GM12865 (cell line): ENCODE measurements around the gene GBA2.

Experiments
- DNase-seq: peaks from one replicate; pipeline ENCODE4 v3.0.0; 2010; ENCODE audit warnings: low read depth
- H3K4me3 ChIP-seq: 2 replicates; pipeline ENCODE4 v1.5.1; 2011; ENCODE audit warnings: mild to moderate bottlenecking, low read depth, low read length, control low read depth
- TF ChIP-seq, protein P1 (sequence below): IDR thresholded peaks from 2 replicates; pipeline ENCODE4 v1.5.1; 2011; ENCODE audit warnings: low read length, control low read depth, low read depth, inconsistent platforms; ENCODE audit not compliant: insufficient read depth; ENCODE audit errors: missing control alignments

GBA2 gene

DNA sequence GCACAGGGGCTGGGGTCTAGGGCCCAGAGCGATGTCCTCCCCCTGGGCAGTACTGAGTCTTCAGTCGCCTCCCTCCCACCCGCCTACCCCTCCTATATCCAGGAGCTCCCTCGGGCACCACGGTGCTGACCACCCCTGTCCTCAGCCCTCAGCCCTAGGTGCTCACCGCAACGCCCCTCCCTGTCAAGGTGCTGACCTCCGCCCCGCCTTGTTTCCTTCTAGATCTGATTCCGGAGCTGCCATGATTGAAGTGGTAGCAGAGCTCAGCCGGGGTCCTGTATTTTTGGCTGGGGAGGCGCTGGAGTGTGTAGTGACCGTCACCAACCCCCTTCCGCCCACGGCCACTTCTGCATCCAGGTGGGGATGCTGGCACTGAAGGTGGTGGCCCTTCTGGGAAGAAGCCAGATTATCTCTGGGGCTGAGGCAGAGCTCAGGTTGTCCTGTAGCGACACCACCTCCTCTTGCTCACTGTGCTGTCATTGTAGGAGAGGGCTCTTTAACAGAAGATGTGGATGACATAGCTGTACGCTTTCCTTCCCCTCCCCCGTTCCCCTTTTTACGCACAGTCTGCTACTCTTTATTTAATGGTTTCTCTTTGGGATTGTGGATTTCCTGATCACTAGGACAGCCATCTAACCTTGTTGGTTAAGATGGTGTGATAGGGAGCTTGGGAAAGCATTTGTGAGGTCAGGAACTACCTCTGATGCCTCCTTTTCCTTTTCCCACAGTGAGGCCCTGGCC is 657 bp upstream of the GBA2 start:
- H3K4me3 ChIP-seq: peak overlapping the region; percentile 70
- peak; percentile 59 for DNase-seq
- TF ChIP-seq, protein P1, sequence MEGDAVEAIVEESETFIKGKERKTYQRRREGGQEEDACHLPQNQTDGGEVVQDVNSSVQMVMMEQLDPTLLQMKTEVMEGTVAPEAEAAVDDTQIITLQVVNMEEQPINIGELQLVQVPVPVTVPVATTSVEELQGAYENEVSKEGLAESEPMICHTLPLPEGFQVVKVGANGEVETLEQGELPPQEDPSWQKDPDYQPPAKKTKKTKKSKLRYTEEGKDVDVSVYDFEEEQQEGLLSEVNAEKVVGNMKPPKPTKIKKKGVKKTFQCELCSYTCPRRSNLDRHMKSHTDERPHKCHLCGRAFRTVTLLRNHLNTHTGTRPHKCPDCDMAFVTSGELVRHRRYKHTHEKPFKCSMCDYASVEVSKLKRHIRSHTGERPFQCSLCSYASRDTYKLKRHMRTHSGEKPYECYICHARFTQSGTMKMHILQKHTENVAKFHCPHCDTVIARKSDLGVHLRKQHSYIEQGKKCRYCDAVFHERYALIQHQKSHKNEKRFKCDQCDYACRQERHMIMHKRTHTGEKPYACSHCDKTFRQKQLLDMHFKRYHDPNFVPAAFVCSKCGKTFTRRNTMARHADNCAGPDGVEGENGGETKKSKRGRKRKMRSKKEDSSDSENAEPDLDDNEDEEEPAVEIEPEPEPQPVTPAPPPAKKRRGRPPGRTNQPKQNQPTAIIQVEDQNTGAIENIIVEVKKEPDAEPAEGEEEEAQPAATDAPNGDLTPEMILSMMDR: no peak

DNA sequence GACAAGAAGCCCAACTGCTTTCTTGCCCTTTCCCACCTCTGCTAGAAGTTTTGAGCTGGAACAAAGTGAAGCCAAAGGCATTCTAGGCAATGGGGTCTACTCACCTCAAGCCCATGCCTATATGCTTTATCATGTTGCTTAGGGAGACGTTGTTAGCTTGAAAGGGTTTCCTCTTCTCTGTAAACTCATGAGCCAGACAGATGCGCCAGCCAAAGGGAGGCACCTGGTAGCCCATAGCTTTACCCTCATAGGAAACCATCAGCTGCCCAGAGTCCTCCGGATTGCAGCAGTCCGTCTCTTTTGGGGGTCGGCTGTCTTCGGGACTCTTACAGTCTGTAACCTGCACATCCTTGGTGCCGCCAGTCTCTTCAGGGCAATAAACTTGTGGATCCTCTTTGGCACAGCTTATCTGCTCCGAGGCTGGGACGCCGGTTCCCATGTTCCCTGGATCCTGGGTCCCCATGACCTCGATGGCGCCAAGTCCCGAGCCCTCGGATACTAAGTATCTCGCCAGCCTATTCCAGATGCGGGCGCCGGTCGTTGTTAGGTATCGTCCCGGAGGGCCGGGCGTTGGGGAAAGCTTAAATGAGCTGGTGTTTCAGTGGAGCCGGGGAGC is 678 bp downstream of the GBA2 start:
- DNase-seq: no peak
- TF ChIP-seq, protein P1: no peak
- H3K4me3 ChIP-seq: peak overlapping the region; percentile 70

DNA sequence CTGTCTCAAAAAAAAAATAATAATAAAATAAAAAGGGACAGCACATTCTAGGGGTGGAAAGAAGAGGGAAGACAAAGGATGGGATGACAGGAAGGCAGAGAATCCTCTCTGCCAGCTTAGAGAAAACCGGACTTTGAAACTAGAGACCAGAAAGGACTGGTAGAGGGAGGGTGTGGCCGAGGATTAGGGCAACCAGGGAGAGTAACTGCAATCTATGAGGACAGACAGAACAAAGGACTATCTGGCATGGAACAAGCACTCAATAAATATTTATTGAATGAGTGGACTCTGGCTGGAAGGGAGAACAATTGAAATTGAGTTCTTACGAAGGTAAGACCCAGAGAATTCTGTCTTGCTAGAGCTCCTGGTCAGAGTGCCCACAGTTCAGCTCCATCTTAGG is 2.4 kb downstream of the GBA2 start:
- peak overlapping the region; percentile 70 for H3K4me3 ChIP-seq
- TF ChIP-seq, protein P1: no peak
- no peak for DNase-seq

DNA sequence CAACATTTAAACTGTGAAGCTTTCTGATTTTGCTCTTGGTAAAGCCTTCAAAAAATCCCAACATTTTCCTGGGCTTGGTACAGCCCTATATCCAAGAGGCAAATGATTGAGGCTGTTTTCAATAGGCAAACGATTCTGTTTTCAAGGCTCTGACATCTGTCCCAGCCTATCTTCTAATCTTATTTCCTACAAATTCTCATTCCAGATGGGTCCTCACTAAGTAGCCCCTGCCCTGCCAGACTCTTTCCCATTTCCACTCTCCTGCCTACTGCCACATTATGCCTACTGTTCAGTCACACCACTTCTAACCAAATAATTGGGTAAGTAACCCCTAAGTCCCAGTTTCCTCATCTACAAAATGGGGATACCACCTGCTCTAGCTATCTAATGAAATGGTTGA is 3.5 kb downstream of the GBA2 start:
- no peak overlapping the region for H3K4me3 ChIP-seq
- DNase-seq: no peak
- TF ChIP-seq, protein P1: no peak

DNA sequence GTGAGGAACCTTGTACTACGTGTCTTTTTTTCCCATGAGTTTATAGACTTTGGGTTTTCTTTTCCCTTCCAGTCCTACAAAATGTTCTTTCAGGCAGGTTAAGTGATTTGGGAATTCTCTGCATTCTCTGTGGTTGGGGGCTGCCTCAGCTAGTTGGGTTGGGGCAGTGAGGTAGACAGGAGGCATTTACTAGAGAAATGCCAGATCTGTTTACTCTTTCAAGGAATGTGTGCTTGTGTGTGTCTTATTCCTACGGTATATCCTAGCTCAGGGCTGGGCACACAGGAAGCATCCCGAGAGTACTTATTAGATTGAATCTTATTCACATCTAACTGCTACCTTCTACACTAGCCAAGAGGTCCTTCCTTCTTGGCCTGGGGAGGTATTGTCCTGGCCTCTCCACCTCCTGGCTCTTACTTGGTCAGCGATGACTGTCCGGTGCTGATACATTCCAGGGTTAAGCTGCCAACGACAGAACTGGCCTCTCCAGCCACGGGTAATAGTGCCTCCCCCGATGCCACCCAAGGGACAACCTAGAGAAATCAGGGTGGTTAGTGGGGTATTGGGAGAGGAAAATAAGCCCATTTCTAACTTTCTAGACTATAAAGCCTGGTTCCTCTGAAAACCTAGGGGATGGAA is 5.0 kb downstream of the GBA2 start:
- no peak overlapping the region for H3K4me3 ChIP-seq
- TF ChIP-seq, protein P1: no peak
- DNase-seq: no peak

DNA sequence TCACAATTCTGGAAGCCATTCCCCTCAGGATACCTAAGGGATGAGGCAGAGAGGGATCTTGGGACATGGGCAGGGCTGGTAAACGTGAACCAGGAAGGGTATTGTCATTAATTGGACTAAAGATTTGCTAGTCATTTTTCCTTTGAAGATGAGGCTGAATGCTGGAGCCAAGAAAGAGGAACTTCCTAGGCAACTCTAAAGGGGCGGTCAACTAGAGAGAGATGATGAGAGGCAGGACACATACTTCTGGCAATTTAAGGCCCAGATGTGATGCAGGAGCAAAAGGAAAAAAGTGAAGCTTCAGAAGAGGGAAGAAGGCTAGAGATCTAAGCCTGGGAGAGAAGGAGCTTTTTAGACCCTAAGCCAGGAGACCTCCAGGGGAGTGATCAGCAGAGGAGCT is 5.6 kb downstream of the GBA2 start:
- TF ChIP-seq, protein P1: no peak
- H3K4me3 ChIP-seq: no peak overlapping the region
- no peak for DNase-seq
